GM13977 (cell line): ENCODE data around the gene PLD4.

ENCODE experiments used
- DNase-seq: peaks from one replicate; pipeline ENCODE4 v3.0.0; 2012; ENCODE audit warnings: low spot score
- CTCF ChIP-seq: IDR thresholded peaks from 2 replicates; pipeline ENCODE4 v1.5.1; 2012; ENCODE audit warnings: mild to moderate bottlenecking, control low read depth; ENCODE audit not compliant: insufficient read depth; ENCODE audit errors: extremely low read depth, missing control alignments
- in situ Hi-C: fragments of 300-500 bp; cut with MboI; formaldehyde crosslinking; loops from one replicate; pipeline ENCODE4 v1.12.0; 2022; ENCODE audit warnings: low sequenced_read_pairs, low pct_unique_long_range_greater_than_20kb, mixed read lengths, inconsistent platforms; ENCODE audit not compliant: unreplicated experiment

The PLD4 gene

GRCh38 chr14:104979758-104980610 is 55.3 kb downstream of the PLD4 start:
- DNase-seq = no peak
- no peak for TF ChIP-seq CTCF
- in situ Hi-C loops = loop anchor here (5.0 kb wide), 1 partner anchor 62 kb away; no protein-coding TSS in a partner anchor

- in situ Hi-C loops = loop anchor here (5.0 kb wide), 1 partner anchor 61 kb away; no protein-coding TSS in a partner anchor
- no peak for DNase-seq
- no peak for TF ChIP-seq CTCF
Observed at GRCh38 chr14:104980611-104981531, 56.2 kb downstream of the PLD4 start.

- no peak for TF ChIP-seq CTCF
- in situ Hi-C loops = loop anchor here (5.0 kb wide), 1 partner anchor 60 kb away; no protein-coding TSS in a partner anchor
- no peak for DNase-seq
Observed at GRCh38 chr14:104981699-104982541, 57.2 kb downstream of the PLD4 start.

- in situ Hi-C loops = loop anchor here (5.0 kb wide), 1 partner anchor 60 kb away; no protein-coding TSS in a partner anchor
- no peak for DNase-seq
- no peak for TF ChIP-seq CTCF
Observed at GRCh38 chr14:104982548-104983230, 58.0 kb downstream of the PLD4 start.
